ENCODE data around the gene MIA.

GRCh38 chr19:40785526-40785925 is 10.2 kb downstream of the MIA start:
- no peak for TF ChIP-seq EP300 (IDR thresholded peaks at IDR 0.05)
- no peak for TF ChIP-seq CTCF (IDR thresholded peaks at IDR 0.05)
- no peak for TF ChIP-seq POLR2A (IDR thresholded peaks at IDR 0.05)

Measured in sigmoid colon (tissue), 4 donors.